ENCODE data around the gene SPA17. TPM values are rescaled to one million over a fixed set of nuclear protein-coding genes. Genes with fewer than 3 reads are reported as not detected.

SPA17 gene
- total and polyA plus RNA-seq, 2 of the 8 experiments (the other 6 are each of a cell fraction or from before 2014, with no cell fraction given), result 3.7 to 5.2 TPM

GRCh38 chr11:124728134-124728533 lies 54.4 kb downstream of the SPA17 start:
- H2BK120ac ChIP-seq (replicated peaks; ENCODE audit: low read depth, low read length), result no peak overlapping the region
- POLR2A ChIA-PET (ENCODE audit: partially characterized antibody), result no interaction called here
- CTCF ChIA-PET (ENCODE audit: partially characterized antibody), result interaction anchor here (1.2 kb wide), 1 partner anchor 138 kb away, joined by 3 read pairs; no protein-coding TSS in a partner anchor
- no peak for TF ChIP-seq TEAD4 (IDR thresholded peaks at IDR 0.05; ENCODE audit: low read depth, low read length)
- no peak for TF ChIP-seq E2F6 (IDR thresholded peaks at IDR 0.05)
- TF ChIP-seq POLR2A (IDR thresholded peaks at IDR 0.05; ENCODE audit: control extremely low read depth in 1 of 2, low read depth in 2 of 2, low read length in 2 of 2), result no peak
- TF ChIP-seq KDM1A (IDR thresholded peaks at IDR 0.05; ENCODE audit: borderline replicate concordance, low read length), result no peak
- TF ChIP-seq TAF7 (optimal IDR thresholded peaks at IDR 0.05; ENCODE audit: borderline replicate concordance, low read depth, low read length), result no peak
- TF ChIP-seq NANOG (IDR thresholded peaks at IDR 0.05; ENCODE audit: insufficient read depth, low read depth, low read length, poor library complexity, severe bottlenecking), result no peak
- no peak for TF ChIP-seq CBX5 (IDR thresholded peaks at IDR 0.05; ENCODE audit: low read depth, low read length)
- TF ChIP-seq SIX5 (IDR thresholded peaks at IDR 0.05; ENCODE audit: low read depth, low read length), result no peak
- no peak for TF ChIP-seq ASH2L (IDR thresholded peaks at IDR 0.05; ENCODE audit: low read length)
- no peak for TF ChIP-seq CHD1 (IDR thresholded peaks at IDR 0.05; ENCODE audit: low read depth, low read length)
- TF ChIP-seq KDM5A (IDR thresholded peaks at IDR 0.05; ENCODE audit: low read length), result no peak
- TF ChIP-seq RBBP5 (IDR thresholded peaks at IDR 0.05; ENCODE audit: borderline replicate concordance, low read depth, low read length), result no peak
- no peak for TF ChIP-seq USF2 (IDR thresholded peaks at IDR 0.05; ENCODE audit: low read length)

More at GRCh38 chr11:124728134-124728533, 54.4 kb downstream of the SPA17 start:
- WGBS, 2 experiments (ENCODE audit: extremely low coverage in 1 of 2, insufficient coverage in 1 of 2, insufficient read length in 1 of 2, insufficient replicate concordance in 2 of 2, low coverage in 1 of 2, low lambda C conversion rate in 2 of 2, missing lambda C conversion rate in 1 of 2), result 82% methylated on average over 2 of the region's 2 CpGs; no CpG with 5 or more reads in 1 of the 2 experiments
- no peak overlapping the region for H3K23ac ChIP-seq (ENCODE audit: insufficient read length)
- no peak overlapping the region for H2AFZ ChIP-seq (ENCODE audit: low read length)
- no peak overlapping the region for H2BK12ac ChIP-seq (ENCODE audit: low read depth, low read length)
- DNase-seq (ENCODE audit: low read depth in 1 of 2, low spot score in 2 of 2), result no peak
- H3K56ac ChIP-seq (replicated peaks; ENCODE audit: insufficient read length, low read depth, low read length), result no peak overlapping the region
- peaks cover 0 to 2% of the 10 kb centered on the region in 2 experiments for H4K20me1 ChIP-seq (replicated peaks in 1 of 2; ENCODE audit: control insufficient read depth in 1 of 2, insufficient read depth in 2 of 2, low read length in 2 of 2)
- H3K18ac ChIP-seq (ENCODE audit: extremely low read depth, low read length), result no peak overlapping the region
- H4K8ac ChIP-seq (ENCODE audit: extremely low read depth, insufficient read depth, low read length), result no peak overlapping the region
- no peak overlapping the region for H4K91ac ChIP-seq (replicated peaks; ENCODE audit: insufficient read length, low read length)
- no peak overlapping the region for H2AK5ac ChIP-seq (ENCODE audit: low read depth, low read length)
- no peaks in the 10 kb centered on the region for H3K79me1 ChIP-seq (ENCODE audit: low read depth, low read length)
- no peak for FAIRE-seq
- H3K9me3 ChIP-seq (ENCODE audit: insufficient read depth in 2 of 2, low read depth in 1 of 2, low read length in 1 of 2), result no peaks in the 10 kb centered on the region
- H3K4me2 ChIP-seq (ENCODE audit: insufficient read depth in 1 of 2, low read depth in 2 of 2, low read length in 2 of 2), result no peak overlapping the region
- peaks cover 0 to 16% (median 11%) of the 10 kb centered on the region in 4 experiments; a peak in 5 of 7 replicates for H3K27me3 ChIP-seq (replicated peaks in 1 of 4; ENCODE audit: control insufficient read depth in 3 of 4, extremely low read depth in 1 of 4, insufficient read depth in 3 of 4, low read length in 3 of 4)
- no peak overlapping the region for H2BK5ac ChIP-seq (ENCODE audit: low read depth, low read length)
- H3K4me3 ChIP-seq (ENCODE audit: extremely low read depth in 1 of 4, insufficient read depth in 2 of 4, low read depth in 3 of 4, low read length in 4 of 4), result no peak overlapping the region
- H3K27ac ChIP-seq (ENCODE audit: low read depth, low read length), result no peak overlapping the region
- H3K4ac ChIP-seq (replicated peaks; ENCODE audit: insufficient read length, low read depth, low read length), result no peak overlapping the region
- H3K36me3 ChIP-seq (ENCODE audit: control insufficient read depth in 2 of 4, insufficient read depth in 4 of 4, low read length in 3 of 4), result no peaks in the 10 kb centered on the region
- no peak overlapping the region for H4K5ac ChIP-seq (ENCODE audit: insufficient read length, low read depth, low read length)
- no peak overlapping the region for H2BK20ac ChIP-seq (ENCODE audit: low read length)
- no peaks in the 10 kb centered on the region; the same call in 1 of the 2 replicates for H3K23me2 ChIP-seq (ENCODE audit: low read depth, low read length)
- no peak overlapping the region for H2BK15ac ChIP-seq (ENCODE audit: low read length)
- H3K79me2 ChIP-seq (ENCODE audit: control insufficient read depth in 1 of 2, insufficient read depth in 2 of 2, low read length in 2 of 2), result no peaks in the 10 kb centered on the region
- H3K9ac ChIP-seq (replicated peaks in 1 of 4; ENCODE audit: extremely low read depth in 1 of 4, low read depth in 3 of 4, low read length in 3 of 4), result no peak overlapping the region
- H3K14ac ChIP-seq (ENCODE audit: insufficient read length), result no peak overlapping the region
- peaks cover 8 to 15% (median 10%) of the 10 kb centered on the region in 4 experiments for H3K4me1 ChIP-seq (replicated peaks in 1 of 4; ENCODE audit: control insufficient read depth in 3 of 4, insufficient read depth in 4 of 4, low read length in 3 of 4)

All from H1 (cell line).